ENCODE results near the gene SCYGR5. TPM values are rescaled to one million over a fixed set of nuclear protein-coding genes. Genes with fewer than 3 reads are reported as not detected.

The SCYGR5 gene
- total RNA-seq, 1 experiment from 2014 or later = not detected

GRCh38 chr2:227632827-227633226 is 33.8 kb upstream of the SCYGR5 start:
- no peak overlapping the region for H3K4me3 Mint-ChIP-seq
- no peaks in the 10 kb centered on the region; the same call in 1 of the 2 replicates for H3K27me3 Mint-ChIP-seq (ENCODE audit: low read depth)
- no peak overlapping the region for H2BK5ac ChIP-seq (ENCODE audit: insufficient read length, low read length)

More at GRCh38 chr2:227632827-227633226, 33.8 kb upstream of the SCYGR5 start:
- no peak overlapping the region for H4K5ac ChIP-seq (ENCODE audit: insufficient read length, low read depth, low read length)
- H3T11ph ChIP-seq (ENCODE audit: low read length) = no peak overlapping the region
- H3K18ac ChIP-seq (ENCODE audit: insufficient read length, low read depth, low read length) = no peak overlapping the region
- no peak overlapping the region for H2AK5ac ChIP-seq (ENCODE audit: insufficient read length, low read length)
- H2BK12ac ChIP-seq (ENCODE audit: insufficient read length, low read depth, low read length) = no peak overlapping the region
- H3K9me3 Mint-ChIP-seq = no peaks in the 10 kb centered on the region
- no peaks in the 10 kb centered on the region for H3K23me2 ChIP-seq (ENCODE audit: insufficient read length, low read depth, low read length, poor library complexity, severe bottlenecking)
- no CpG with 5 or more reads among the region's 6 CpGs for WGBS (ENCODE audit: extremely low coverage, insufficient read length, low lambda C conversion rate)
- no peaks in the 10 kb centered on the region for H4K20me1 ChIP-seq (ENCODE audit: control insufficient read depth, insufficient read depth, insufficient read length)
- H3K36me3 Mint-ChIP-seq (ENCODE audit: insufficient read depth in 1 of 3, low read depth in 3 of 3) = no peaks in the 10 kb centered on the region
- no peak overlapping the region for H4K8ac ChIP-seq (replicated peaks; ENCODE audit: insufficient read length, low read depth, low read length)
- no peak overlapping the region for H2BK15ac ChIP-seq (ENCODE audit: low read depth, low read length)
- DNase-seq = no peak
- TF ChIP-seq CTCF (conservative IDR thresholded peaks at IDR 0.05) = no peak
- H3K9ac ChIP-seq (ENCODE audit: extremely low read depth, insufficient read length, low read length) = no peak overlapping the region
- H2BK20ac ChIP-seq (ENCODE audit: low read depth, low read length, poor library complexity, severe bottlenecking) = no peak overlapping the region
- no peak overlapping the region for H3K23ac ChIP-seq (ENCODE audit: insufficient read length, low read depth, low read length)
- no peak overlapping the region for H4K91ac ChIP-seq (ENCODE audit: insufficient read length, low read depth, low read length)
- no peaks in the 10 kb centered on the region for H3K4me1 Mint-ChIP-seq
- H3K4ac ChIP-seq (ENCODE audit: low read depth, low read length) = no peak overlapping the region
- no peak overlapping the region for H2BK120ac ChIP-seq (ENCODE audit: low read depth, low read length, poor library complexity, severe bottlenecking)
- H3K4me1 ChIP-seq (ENCODE audit: insufficient read depth, low read length) = no peaks in the 10 kb centered on the region; the same call in 1 of the 2 replicates
- no peak overlapping the region for H3K27ac Mint-ChIP-seq
- H3K27ac ChIP-seq (ENCODE audit: insufficient read length, low read depth, low read length) = no peak overlapping the region
- H3K79me2 ChIP-seq (ENCODE audit: insufficient read depth, low read length) = no peaks in the 10 kb centered on the region
- no peak overlapping the region for H3K56ac ChIP-seq (ENCODE audit: insufficient read length, low read depth, low read length)
- H2AFZ ChIP-seq (ENCODE audit: low read length) = no peak overlapping the region
- H3K14ac ChIP-seq (ENCODE audit: insufficient read depth, low read length) = no peak overlapping the region
- no peak overlapping the region for H3K4me2 ChIP-seq (ENCODE audit: insufficient read depth, insufficient read length, low read length)
- H3K79me1 ChIP-seq (ENCODE audit: insufficient read depth, low read depth, low read length, poor library complexity, severe bottlenecking) = no peaks in the 10 kb centered on the region
- H3K9me3 ChIP-seq (ENCODE audit: control insufficient read depth, low read depth, low read length) = no peaks in the 10 kb centered on the region
- no peaks in the 10 kb centered on the region for H3K27me3 ChIP-seq (ENCODE audit: insufficient read depth, low read length)

All from H9 (cell line).